Naive thymus-derived CD4-positive, alpha-beta T cell (primary cell): ENCODE measurements around the gene RFX1. TPM values are rescaled to one million over a fixed set of nuclear protein-coding genes. Genes with fewer than 3 reads are reported as not detected.

Experiments used
- ATAC-seq: fragments of 150-1000 bp; cut with Tn5 transposase; 2 replicates; pipeline ENCODE4 v1.10.0; 2021; ENCODE audit warnings: mild to moderate bottlenecking, moderate library complexity
- CTCF ChIA-PET: fragments of 350-600 bp; sonication (Branson Sonifier 250); formaldehyde crosslinking; loops from one replicate; lab custom pipeline; 2021; ENCODE audit warnings: antibody characterized with exemption; lab: Charles Lee
- POLR2A ChIA-PET: fragments of 350-600 bp; sonication (Branson Sonifier 250); formaldehyde crosslinking; loops from one replicate; lab custom pipeline; 2021; ENCODE audit warnings: antibody characterized with exemption, inconsistent platforms; lab: Charles Lee
- DNase-seq, 9 donors: peaks; one replicate each; pipeline versions ENCODE4 v3.0.0 to v3.0.0-alpha.2; 2020 to 2022; ENCODE audit warnings: mixed read lengths in 1 of 9
- H3K27ac ChIP-seq: one replicate; pipeline ENCODE4 v1.7.0; 2013; ENCODE audit warnings: mild to moderate bottlenecking, low read depth, low read length, moderate library complexity
- H3K27me3 ChIP-seq, 2 donors: one replicate each; pipeline ENCODE4 v1.7.0; 2013; ENCODE audit warnings: low read length in 2 of 2, mild to moderate bottlenecking in 2 of 2, moderate library complexity in 2 of 2; ENCODE audit not compliant: control insufficient read depth in 2 of 2, insufficient read depth in 2 of 2
- H3K36me3 ChIP-seq, 3 experiments: 1 replicate in 2 of 3; 2 replicates in 1 of 3; pipeline ENCODE4 v1.7.0; 2013; ENCODE audit warnings: low read length in 3 of 3, mild to moderate bottlenecking in 3 of 3, moderate library complexity in 1 of 3; ENCODE audit not compliant: insufficient read depth in 3 of 3, control insufficient read depth in 2 of 3
- H3K4me1 ChIP-seq, 2 donors: one replicate each; pipeline ENCODE4 v1.7.0; 2013; ENCODE audit warnings: low read length in 2 of 2, mild to moderate bottlenecking in 2 of 2, moderate library complexity in 1 of 2; ENCODE audit not compliant: control insufficient read depth in 2 of 2, insufficient read depth in 2 of 2
- H3K4me3 ChIP-seq: 2 replicates; pipeline ENCODE4 v1.7.0; 2013; ENCODE audit warnings: mild to moderate bottlenecking, low read length
- H3K9me3 ChIP-seq, 3 experiments: 1 replicate in 2 of 3; 2 replicates in 1 of 3; pipeline ENCODE4 v1.7.0; 2013; ENCODE audit warnings: low read length in 3 of 3; ENCODE audit not compliant: control insufficient read depth in 2 of 3
- H3K27ac Mint-ChIP-seq, 9 donors: one replicate each; pipeline ENCODE4 v1.8.0; 2020 to 2022; ENCODE audit warnings: mixed read lengths in 9 of 9, mild to moderate bottlenecking in 8 of 9, moderate library complexity in 5 of 9, inconsistent platforms in 2 of 9
- H3K27me3 Mint-ChIP-seq, 5 donors: one replicate each; pipeline ENCODE4 v1.8.0; 2021 to 2022; ENCODE audit warnings: mixed read lengths in 5 of 5, mild to moderate bottlenecking in 1 of 5
- H3K36me3 Mint-ChIP-seq, 5 donors: one replicate each; pipeline ENCODE4 v1.8.0; 2020 to 2022; ENCODE audit warnings: mixed read lengths in 5 of 5, mild to moderate bottlenecking in 3 of 5, inconsistent platforms in 1 of 5
- H3K4me1 Mint-ChIP-seq, 7 donors: one replicate each; pipeline ENCODE4 v1.8.0; 2020 to 2022; ENCODE audit warnings: mixed read lengths in 7 of 7, mild to moderate bottlenecking in 3 of 7, inconsistent platforms in 1 of 7
- H3K4me3 Mint-ChIP-seq, 10 donors: one replicate each; pipeline ENCODE4 v1.8.0; 2020 to 2022; ENCODE audit warnings: mild to moderate bottlenecking in 10 of 10, mixed read lengths in 10 of 10, moderate library complexity in 6 of 10, inconsistent platforms in 2 of 10
- H3K9me3 Mint-ChIP-seq, 11 donors: one replicate each; pipeline ENCODE4 v1.8.0; 2020 to 2022; ENCODE audit warnings: mixed read lengths in 11 of 11, mild to moderate bottlenecking in 4 of 11, inconsistent platforms in 1 of 11, moderate library complexity in 1 of 11
- intact Hi-C, 2 donors: fragments of 100-400 bp; cut with micrococcal nuclease; formaldehyde crosslinking; loops; one replicate each; pipeline ENCODE4 v1.15.1; 2023
- polyA plus RNA-seq, 2 donors: library from polyadenylated mRNA; unstranded; fragments of 300-500 nt; fragmentation: Illumina TruSeq; gene quantifications; one replicate each; pipeline ENCODE4 v1.2.3, GENCODE V29; 2021
- total RNA-seq, 6 experiments: library from RNA in 5 of 6; stranded (reverse) in 5 of 6; gene quantifications; 1 replicate in 5 of 6; 2 replicates in 1 of 6; pipeline ENCODE4 v1.2.3 and lab custom pipeline; 2021 to 2026

The RFX1 gene
- total and polyA plus RNA-seq, 7 experiments from 2014 or later: 1.0 to 23.5 (median 17.6) TPM

DNA sequence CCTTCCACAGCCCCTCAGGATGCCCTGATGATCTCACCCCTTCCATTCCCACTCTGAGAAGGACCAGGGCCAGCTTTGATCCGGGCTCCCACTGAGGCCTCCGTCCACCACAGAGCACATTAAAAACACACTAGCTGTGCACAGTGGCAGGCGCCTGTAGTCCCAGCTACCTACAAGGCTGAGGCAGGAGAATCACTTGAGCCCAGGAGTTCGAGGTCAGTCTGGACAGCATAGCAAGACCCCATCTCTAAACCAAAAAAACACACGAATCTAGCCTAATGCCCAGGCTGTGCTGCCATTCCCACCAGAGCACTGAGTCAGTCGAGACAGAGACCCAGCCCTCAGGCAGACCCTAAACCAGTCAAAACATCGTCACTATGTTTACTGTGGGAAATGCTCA is 14.1 kb downstream of the RFX1 start:
- no peaks in the 10 kb centered on the region for H3K9me3 Mint-ChIP-seq
- peaks cover 0 to 30% (median 20%) of the 10 kb centered on the region in 5 donors for H3K36me3 Mint-ChIP-seq
- Histone ChIP-seq H3K27ac (no peak overlapping the region), H3K36me3 (peaks cover 0 to 29% (median under 1%) of the 10 kb centered on the region in 3 experiments), H3K4me1 (peaks cover 21 to 22% of the 10 kb centered on the region in 2 donors), H3K9me3 (no peaks in the 10 kb centered on the region), H3K4me3 (no peak overlapping the region), H3K27me3 (no peaks in the 10 kb centered on the region)
- H3K27ac Mint-ChIP-seq: peak overlapping the region in 2 of 9 donors; percentile 8 to 59
- peaks cover 34 to 50% (median 41%) of the 10 kb centered on the region in 7 donors for H3K4me1 Mint-ChIP-seq
- no peaks in the 10 kb centered on the region for H3K27me3 Mint-ChIP-seq
- ATAC-seq (no peak), DNase-seq (no peak)
- CTCF ChIA-PET: interaction anchor here (0.6 kb wide), 1 partner anchor 105 kb away, joined by 3 read pairs; no protein-coding TSS in a partner anchor
- POLR2A ChIA-PET: interaction anchor here (1.0 to 2.2 kb wide), 5 partner anchors 9 to 32 kb away, joined by 3 to 8 read pairs (median 4); partner anchors contain the start of gene RFX1
- H3K4me3 Mint-ChIP-seq: no peak overlapping the region
- intact Hi-C loops: no loop called here

- ATAC-seq (no peak), DNase-seq (no peak)
- H3K9me3 ChIP-seq: no peaks in the 10 kb centered on the region
- no peaks in the 10 kb centered on the region for H3K27me3 ChIP-seq
- H3K36me3 ChIP-seq: peaks cover 0 to 29% (median 0%) of the 10 kb centered on the region in 3 experiments
- H3K36me3 Mint-ChIP-seq: peaks cover 0 to 30% (median 20%) of the 10 kb centered on the region in 5 donors
- ChIA-PET POLR2A (interaction anchor here (0.6 to 11.0 kb wide), 4 partner anchors 10 to 63 kb away, joined by 3 to 160 read pairs (median 29); partner anchors contain the start of gene IL27RA), CTCF (no interaction called here)
- no peaks in the 10 kb centered on the region for H3K27me3 Mint-ChIP-seq
- H3K4me3 ChIP-seq: no peak overlapping the region
- H3K4me3 Mint-ChIP-seq: peak overlapping the region in 1 of 10 donors; percentile 69
- no peak overlapping the region for H3K27ac ChIP-seq
- H3K27ac Mint-ChIP-seq: peak overlapping the region in 8 of 9 donors; percentile 67 to 98 (median 94)
- peaks cover 0 to 2% (median 0%) of the 10 kb centered on the region in 11 donors for H3K9me3 Mint-ChIP-seq
- H3K4me1 ChIP-seq: peaks cover 38 to 39% of the 10 kb centered on the region in 2 donors
- H3K4me1 Mint-ChIP-seq: peaks cover 48 to 68% (median 52%) of the 10 kb centered on the region in 7 donors
- intact Hi-C loops: no loop called here
These were observed 16.0 kb downstream of the RFX1 start for GRCh38 chr19:13990085-13990484.

GRCh38 chr19:13989487-13989886 is 16.6 kb downstream of the RFX1 start:
- H3K4me1 Mint-ChIP-seq: peaks cover 48 to 74% (median 58%) of the 10 kb centered on the region in 7 donors
- H3K27ac Mint-ChIP-seq: peak overlapping the region; percentile 92 to 99 (median 96)
- peaks cover 0 to 2% (median 0%) of the 10 kb centered on the region in 11 donors for H3K9me3 Mint-ChIP-seq
- no peak for ATAC-seq
- POLR2A ChIA-PET: interaction anchor here (0.6 to 11.0 kb wide), 3 partner anchors 10 to 64 kb away, joined by 3 to 160 read pairs (median 55); partner anchors contain the start of gene IL27RA
- intact Hi-C loops: no loop called here
- Histone ChIP-seq H3K4me1 (peaks cover 39 to 45% of the 10 kb centered on the region in 2 donors), H3K27me3 (no peaks in the 10 kb centered on the region), H3K9me3 (no peaks in the 10 kb centered on the region), H3K36me3 (peaks cover 0 to 29% (median 0%) of the 10 kb centered on the region in 3 experiments), H3K27ac (no peak overlapping the region), H3K4me3 (no peak overlapping the region)
- no peaks in the 10 kb centered on the region for H3K27me3 Mint-ChIP-seq
- DNase-seq: no peak
- CTCF ChIA-PET: interaction anchor here (0.6 to 1.3 kb wide), 2 partner anchors 9 to 57 kb away, joined by 3 to 4 read pairs; no protein-coding TSS in a partner anchor
- peak overlapping the region in 5 of 10 donors; percentile 3 to 69 (median 39) for H3K4me3 Mint-ChIP-seq
- peaks cover 0 to 30% (median 20%) of the 10 kb centered on the region in 5 donors for H3K36me3 Mint-ChIP-seq

DNA sequence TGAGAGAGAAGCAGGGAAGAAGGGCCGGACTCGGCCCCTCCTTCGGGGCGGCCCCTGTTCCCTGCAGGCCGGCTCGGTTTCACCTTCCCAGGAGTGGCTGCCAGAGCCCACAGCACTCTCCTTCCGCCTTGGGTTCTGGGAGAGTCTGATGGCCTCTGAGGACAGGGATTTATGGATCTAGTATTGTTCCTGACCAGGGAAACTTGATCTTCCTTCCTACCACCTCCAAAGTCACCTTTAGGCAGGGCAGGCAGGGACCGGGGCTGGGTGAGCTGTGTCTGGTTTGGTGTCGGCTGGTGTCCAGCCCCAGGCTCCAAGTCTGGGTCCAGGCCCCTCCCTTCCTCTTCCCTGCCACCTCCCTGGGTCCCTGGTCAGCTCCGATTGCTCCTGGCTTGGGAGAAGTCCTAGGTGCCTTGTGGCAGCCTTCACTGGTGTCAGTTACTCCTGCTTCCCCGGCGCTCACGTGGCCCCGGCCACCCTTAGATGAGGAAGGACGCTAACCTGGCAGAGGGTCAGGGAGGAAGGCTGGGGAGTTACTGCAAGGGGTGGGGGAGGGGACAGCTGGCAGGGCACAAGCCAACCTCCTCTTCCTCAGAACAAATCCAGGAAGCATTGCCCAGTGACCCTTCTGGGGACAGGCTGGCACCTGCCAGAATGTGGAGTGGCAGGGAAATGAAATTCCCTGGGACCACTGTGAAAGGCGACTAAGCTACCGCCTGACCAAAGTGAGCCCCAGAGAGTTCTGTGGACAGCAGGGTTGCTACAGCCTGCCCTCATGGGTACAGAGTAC is 18.8 kb downstream of the RFX1 start:
- Histone ChIP-seq H3K36me3 (peaks cover 0 to 15% (median 0%) of the 10 kb centered on the region in 3 experiments), H3K9me3 (no peaks in the 10 kb centered on the region), H3K4me1 (peaks cover 39 to 65% of the 10 kb centered on the region in 2 donors), H3K27ac (peak overlapping the region; percentile 97), H3K4me3 (peak overlapping the region; percentile 48), H3K27me3 (no peaks in the 10 kb centered on the region)
- ChIA-PET CTCF (interaction anchor here (0.6 to 1.4 kb wide), 5 partner anchors 11 to 94 kb away, joined by 3 to 6 read pairs (median 4); partner anchors contain the start of gene IL27RA), POLR2A (interaction anchor here (0.6 to 11.0 kb wide), 10 partner anchors 13 to 393 kb away, joined by 3 to 160 read pairs (median 4); partner anchors contain the start of genes DCAF15, IL27RA and RFX1)
- intact Hi-C loops: no loop called here
- Mint-ChIP-seq H3K27ac (peak overlapping the region; percentile 92 to 99 (median 96)), H3K27me3 (no peaks in the 10 kb centered on the region), H3K4me1 (peaks cover 51 to 90% (median 69%) of the 10 kb centered on the region in 7 donors), H3K4me3 (peak overlapping the region; percentile 61 to 85 (median 76)), H3K9me3 (peaks cover 0 to 2% (median 0%) of the 10 kb centered on the region in 11 donors), H3K36me3 (peaks cover 0 to 27% (median 23%) of the 10 kb centered on the region in 5 donors)
- DNase-seq: no peak
- no peak for ATAC-seq

DNA sequence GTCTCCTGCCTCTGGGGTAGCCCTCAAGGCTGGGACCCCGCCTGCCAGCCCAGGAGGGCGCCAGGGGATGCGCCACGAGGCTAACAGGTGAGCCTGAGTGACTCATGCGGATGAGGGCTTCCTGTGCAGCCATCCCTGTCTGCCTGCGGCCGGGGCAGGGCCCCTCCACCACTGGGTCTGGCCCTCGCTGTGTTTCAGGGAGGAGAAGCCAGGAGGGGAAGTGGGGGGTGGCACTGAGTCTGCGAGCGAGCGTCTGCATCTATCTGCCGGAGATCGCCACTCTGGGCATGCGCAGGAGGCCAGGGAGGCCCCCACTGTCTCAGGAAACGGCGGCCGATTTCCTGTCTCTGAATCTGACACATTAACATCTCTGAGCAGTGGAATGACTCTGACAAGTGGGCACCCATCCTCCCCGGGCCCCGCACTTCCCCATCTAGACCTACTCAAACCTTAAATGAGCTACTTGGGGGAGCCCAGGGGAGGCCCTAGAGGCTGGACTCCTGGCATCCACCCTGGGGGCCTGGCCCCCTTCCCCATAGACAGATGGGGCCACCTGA is 19.7 kb downstream of the RFX1 start:
- H3K27ac Mint-ChIP-seq: peak overlapping the region; percentile 92 to 99 (median 96)
- DNase-seq: peak; percentile 94 to 98 (median 97)
- peaks cover 0 to 22% (median 20%) of the 10 kb centered on the region in 5 donors for H3K36me3 Mint-ChIP-seq
- H3K27me3 Mint-ChIP-seq: no peaks in the 10 kb centered on the region
- CTCF ChIA-PET: interaction anchor here (0.7 to 1.4 kb wide), 5 partner anchors 20 to 95 kb away, joined by 3 to 6 read pairs (median 3); partner anchors contain the start of gene IL27RA
- H3K36me3 ChIP-seq: peaks cover 0 to 7% (median 0%) of the 10 kb centered on the region in 3 experiments
- peak overlapping the region; percentile 48 for H3K4me3 ChIP-seq
- H3K4me1 Mint-ChIP-seq: peaks cover 48 to 89% (median 66%) of the 10 kb centered on the region in 7 donors
- peak overlapping the region; percentile 97 for H3K27ac ChIP-seq
- H3K27me3 ChIP-seq: no peaks in the 10 kb centered on the region
- peaks cover 39 to 65% of the 10 kb centered on the region in 2 donors for H3K4me1 ChIP-seq
- peak; percentile 94 for ATAC-seq
- POLR2A ChIA-PET: interaction anchor here (0.6 to 11.0 kb wide), 9 partner anchors 12 to 261 kb away, joined by 3 to 160 read pairs (median 4); partner anchors contain the start of genes DCAF15, IL27RA and RFX1
- no peaks in the 10 kb centered on the region for H3K9me3 ChIP-seq
- H3K9me3 Mint-ChIP-seq: peaks cover 0 to 2% (median 0%) of the 10 kb centered on the region in 11 donors
- intact Hi-C loops: loop anchor here (1.0 kb wide), 6 partner anchors 12 to 106 kb away; partner anchors contain the start of genes DCAF15 (in 2 of the 2) and RFX1 (in 2 of the 2)
- H3K4me3 Mint-ChIP-seq: peak overlapping the region; percentile 61 to 85 (median 77)
